Cardiac fibroblast (primary cell): ENCODE measurements around the gene TMX2.

Experiments used
- DNase-seq, 2 donors: peaks; one replicate each; pipeline versions ENCODE4 v3.0.0 to v3.0.0-alpha.2; 2010; ENCODE audit warnings: low read depth in 2 of 2
- H3K4me3 ChIP-seq, 2 donors: replicated peaks in 1 of 2; 1 replicate in 1 of 2; 2 replicates in 1 of 2; pipeline ENCODE4 v1.5.1; 2011; ENCODE audit warnings: low read depth in 2 of 2, low read length in 2 of 2, mild to moderate bottlenecking in 2 of 2, moderate library complexity in 1 of 2
- CTCF ChIP-seq: IDR thresholded peaks from one replicate; pipeline ENCODE4 v1.5.1; 2011; ENCODE audit warnings: low read depth, mild to moderate bottlenecking, low read length, inconsistent platforms

Gene TMX2

GRCh38 chr11:57712256-57713150 is at the start of gene TMX2:
Gene TMX2 (plus strand): TSS chr11:57712593. CDS start chr11:57712619, 26 bp downstream.
- H3K4me3 ChIP-seq, result peak within 1 kb of the TSS; percentile 95 to 98
- DNase-seq, result peak; percentile 99 to 100
- TF ChIP-seq CTCF, result no peak

GRCh38 chr11:57662893-57663292 is 49.5 kb upstream of the TMX2 start:
- no peak overlapping the region for H3K4me3 ChIP-seq
- DNase-seq, result no peak
- TF ChIP-seq CTCF, result no peak

- no peak overlapping the region for H3K4me3 ChIP-seq
- DNase-seq, result no peak
- TF ChIP-seq CTCF, result no peak
Measured at GRCh38 chr11:57663975-57664374, 48.4 kb upstream of the TMX2 start.

- TF ChIP-seq CTCF, result no peak
- DNase-seq, result peak; percentile 100
- peak overlapping the region; percentile 96 to 98 for H3K4me3 ChIP-seq
Measured at GRCh38 chr11:57667117-57667735, 45.2 kb upstream of the TMX2 start.

GRCh38 chr11:57667736-57668433 is 44.5 kb upstream of the TMX2 start, which contains the start of gene ZDHHC5:
Gene ZDHHC5 (plus strand): TSS chr11:57668114. CDS start chr11:57673091, 4,977 bp downstream.
- peak; percentile 100 for DNase-seq
- TF ChIP-seq CTCF, result no peak
- peak within 1 kb of the TSS; percentile 96 to 98 for H3K4me3 ChIP-seq

GRCh38 chr11:57668434-57668782 is 44.0 kb upstream of the TMX2 start:
- no peak for TF ChIP-seq CTCF
- DNase-seq, result no peak
- peak overlapping the region; percentile 96 to 98 for H3K4me3 ChIP-seq
